GOT3 (cell line): Measurements from ENCODE around the gene TBC1D5.
"Not testable (repeated sequence)": the region's sequence is repeated elsewhere in the genome, so short reads cannot be mapped to it uniquely, and the experiment has no call there.

Experiments used
- DNase-seq: peaks from one replicate; lab custom pipeline; 2025; ENCODE audit warnings: mixed read lengths; lab: John Stamatoyannopoulos, UW

Gene TBC1D5

DNA sequence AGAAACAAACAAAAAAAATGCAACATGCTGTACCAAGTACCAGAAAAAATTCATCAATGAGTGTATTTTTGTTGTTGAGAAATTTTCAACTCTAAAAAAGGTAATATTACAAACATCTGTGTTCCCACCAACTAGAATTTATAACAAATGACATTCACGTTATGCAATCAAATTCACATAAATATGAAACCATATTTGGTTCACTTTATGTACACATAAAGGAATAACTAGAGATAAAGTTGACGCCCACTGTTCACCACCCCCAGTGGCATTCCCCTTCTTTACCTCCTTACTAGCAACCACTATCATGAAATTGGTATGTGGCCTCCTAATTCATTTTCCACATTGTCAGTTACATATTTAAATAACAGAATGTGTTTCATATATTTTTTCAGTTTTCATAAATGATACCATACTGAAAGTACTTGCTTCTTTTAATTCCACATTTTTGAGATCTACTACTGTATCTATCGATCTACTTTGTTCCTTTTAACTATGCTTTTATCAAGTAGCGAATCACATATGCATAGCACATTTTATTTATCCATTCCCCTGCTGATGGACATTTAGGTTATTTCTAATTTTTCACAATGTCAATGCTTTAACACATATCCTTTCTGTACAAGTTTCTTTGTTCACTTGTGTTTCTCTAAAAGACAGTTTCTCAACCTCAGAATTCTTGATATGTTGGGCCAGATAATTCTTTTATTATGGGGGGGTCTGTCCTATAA is 34.5 kb downstream of the TBC1D5 start:
- no peak for DNase-seq

DNA sequence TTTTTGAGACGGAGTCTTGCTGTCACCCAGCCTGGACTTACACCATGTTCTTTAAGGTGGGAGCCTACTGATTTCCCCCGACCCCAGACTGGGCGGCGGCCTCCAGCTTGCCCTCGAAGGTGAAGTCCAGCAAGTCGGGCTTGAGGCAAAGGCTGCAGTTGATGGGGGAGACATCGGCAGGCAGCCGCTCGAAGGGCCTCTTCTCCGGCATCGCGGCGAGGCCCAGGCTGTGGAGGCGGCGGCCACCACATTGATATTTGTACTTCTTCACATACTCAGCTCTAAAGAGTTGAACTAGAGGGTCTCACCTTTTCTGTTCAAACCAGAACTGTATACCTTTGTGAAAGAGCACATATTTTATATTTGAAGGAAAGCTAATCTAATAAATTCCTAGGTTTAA is 36.4 kb downstream of the TBC1D5 start:
- not testable (repeated sequence) for DNase-seq

DNA sequence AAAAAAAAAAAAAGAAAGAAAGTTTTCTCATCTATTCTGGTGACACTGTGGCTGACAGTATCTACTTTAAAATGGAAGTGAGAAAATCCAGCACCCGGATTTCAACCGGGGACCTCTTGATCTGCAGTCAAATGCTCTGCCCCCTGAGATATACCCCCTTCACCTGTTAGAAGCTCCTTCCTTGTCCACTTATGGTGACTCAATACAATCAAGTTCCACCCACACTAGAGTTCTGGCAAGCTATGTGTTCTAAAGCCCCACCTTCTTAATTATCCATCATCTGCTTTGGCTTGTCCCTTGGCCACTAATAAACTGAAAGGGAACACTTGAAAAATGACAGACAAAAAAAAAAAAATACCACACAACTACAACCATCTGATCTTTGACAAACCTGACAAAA is 42.6 kb downstream of the TBC1D5 start:
- DNase-seq = not testable (repeated sequence)

DNA sequence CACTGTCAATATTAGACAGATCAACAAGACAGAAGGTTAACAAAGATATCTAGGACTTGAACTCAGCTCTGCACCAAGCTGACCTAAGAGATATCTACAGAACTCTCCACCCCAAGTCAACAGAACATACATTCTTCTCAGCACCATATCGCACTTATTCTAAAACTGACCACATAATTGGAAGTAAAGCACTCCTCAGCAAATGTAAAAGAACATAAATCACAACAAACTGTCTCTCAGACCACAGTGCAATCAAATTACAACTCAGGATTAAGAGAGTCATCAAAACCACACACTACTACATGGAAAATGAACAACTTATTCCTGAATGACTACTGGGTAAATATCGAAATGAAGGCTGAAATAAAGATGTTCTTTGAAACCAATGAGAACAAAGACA is 46.8 kb downstream of the TBC1D5 start:
- DNase-seq = not testable (repeated sequence)

DNA sequence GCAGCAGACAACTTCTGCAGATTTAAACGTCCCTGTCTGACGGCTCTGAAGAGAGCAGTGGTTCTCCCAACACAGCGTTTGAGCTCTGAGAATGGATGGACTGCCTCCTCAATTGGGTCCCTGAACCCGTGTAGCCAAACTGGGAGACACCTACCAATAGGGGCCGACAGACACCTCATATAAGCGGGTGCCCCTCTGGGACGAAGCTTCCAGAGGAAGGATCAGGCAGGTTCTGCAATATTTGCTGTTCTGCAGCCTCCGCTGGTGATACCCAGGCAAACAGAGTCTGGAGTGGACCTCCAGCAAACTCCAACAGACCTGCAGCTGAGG is 48.8 kb downstream of the TBC1D5 start:
- not testable (repeated sequence) for DNase-seq

DNA sequence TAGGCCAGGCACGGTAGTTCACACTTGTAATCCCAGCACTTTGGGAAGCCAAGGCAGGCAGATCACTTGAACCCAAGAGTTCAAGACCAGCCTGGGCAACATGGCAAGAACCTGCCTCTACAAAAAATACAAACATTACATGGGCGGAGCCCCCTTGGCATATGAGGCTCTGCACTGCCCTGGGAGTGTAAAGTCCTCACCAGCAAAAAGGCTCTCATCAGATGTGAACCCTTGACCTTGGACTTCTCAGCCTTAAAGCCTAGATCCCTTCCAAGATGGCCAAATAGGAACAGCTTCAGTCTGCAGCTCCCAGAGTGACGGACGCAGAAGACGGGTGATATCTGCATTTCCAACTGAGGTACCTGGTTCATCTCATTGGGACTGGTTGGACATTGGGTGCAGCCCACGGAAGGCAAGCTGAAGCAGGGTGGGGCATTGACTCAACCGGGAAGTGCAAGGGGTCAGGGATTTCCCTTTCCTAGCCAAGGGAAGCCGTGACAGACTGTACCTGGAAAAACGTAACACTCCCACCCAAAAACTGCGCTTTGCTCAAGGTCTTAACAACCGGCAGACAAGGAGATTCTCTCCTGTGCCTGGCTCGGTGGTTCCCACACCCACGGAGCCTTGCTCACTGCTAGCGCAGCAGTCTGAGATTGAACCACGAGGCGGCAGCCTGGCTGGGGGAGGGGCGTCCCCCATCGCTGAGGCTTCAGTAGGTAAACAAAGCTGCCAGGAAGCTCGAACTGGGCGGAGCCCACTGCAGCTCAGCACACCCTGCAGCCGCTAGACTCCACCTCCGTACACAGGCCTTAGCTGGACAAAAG is 49.4 kb downstream of the TBC1D5 start:
- not testable (repeated sequence) for DNase-seq

DNA sequence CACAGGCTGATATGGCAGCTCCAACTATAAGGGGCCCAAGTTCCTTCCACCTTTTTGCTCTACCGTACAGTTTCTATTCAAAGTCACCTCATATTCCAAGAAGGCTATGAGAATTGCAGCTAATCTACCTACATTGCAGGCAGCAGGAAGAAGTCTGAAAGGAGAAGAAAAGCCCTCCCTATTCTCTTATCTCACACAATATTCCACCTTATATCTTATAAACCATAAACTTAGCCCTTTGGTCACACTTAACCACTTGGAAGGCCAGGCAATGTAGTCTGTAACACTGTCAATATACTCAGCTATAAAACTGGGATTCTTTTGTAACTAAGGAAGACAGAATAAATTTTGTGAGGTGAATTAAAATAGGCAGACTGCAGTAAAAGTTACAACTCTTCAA is 54.9 kb downstream of the TBC1D5 start:
- DNase-seq = no peak

DNA sequence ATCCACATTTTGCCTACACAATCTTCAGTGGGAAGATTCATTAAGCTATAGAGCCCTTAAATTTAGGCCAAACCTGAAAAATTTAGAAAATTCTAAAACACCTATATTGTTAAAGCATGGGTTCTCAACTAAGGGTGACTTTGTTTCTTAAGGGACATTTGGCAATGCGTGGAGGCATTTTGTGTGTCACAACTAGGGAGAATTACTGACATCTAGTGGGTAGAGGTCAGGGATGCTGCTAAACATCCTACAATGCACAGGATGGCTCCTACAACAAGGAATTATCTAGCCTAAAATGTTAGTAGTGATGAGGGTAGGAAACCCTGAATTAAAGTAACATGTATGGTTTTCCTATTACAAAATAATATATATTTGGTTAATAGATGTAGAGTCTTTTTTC is 55.8 kb downstream of the TBC1D5 start:
- no peak for DNase-seq

DNA sequence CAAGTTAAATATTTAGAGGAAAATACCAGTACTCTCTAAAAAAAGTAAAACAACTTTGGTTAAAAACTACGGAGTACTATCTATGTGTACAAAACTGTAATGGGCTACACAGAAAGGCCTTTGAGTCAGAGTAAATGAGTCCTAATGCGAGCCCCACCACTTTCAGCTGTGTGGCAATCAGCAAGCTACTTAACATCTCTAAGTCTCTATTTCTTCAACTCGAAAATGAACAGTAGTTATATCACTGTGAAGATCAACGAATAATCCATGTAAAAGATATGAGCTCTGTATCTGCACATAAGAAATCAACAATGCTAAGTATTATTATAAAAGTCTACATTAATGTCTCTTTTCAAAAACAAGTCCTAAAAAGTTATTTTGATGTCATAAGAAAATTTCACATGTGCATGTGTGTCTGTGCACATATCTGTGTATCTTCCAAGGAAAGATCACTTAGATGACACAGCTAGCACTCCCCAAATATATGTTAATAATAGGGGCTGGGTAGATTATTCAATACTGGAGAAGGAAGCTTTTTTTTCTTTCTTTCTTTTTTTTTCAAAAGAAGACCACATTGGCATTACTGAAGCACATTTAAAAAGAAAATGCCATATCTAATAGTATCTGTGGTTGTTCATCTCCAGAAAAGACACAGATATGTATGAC is 58.8 kb downstream of the TBC1D5 start:
- DNase-seq = no peak

DNA sequence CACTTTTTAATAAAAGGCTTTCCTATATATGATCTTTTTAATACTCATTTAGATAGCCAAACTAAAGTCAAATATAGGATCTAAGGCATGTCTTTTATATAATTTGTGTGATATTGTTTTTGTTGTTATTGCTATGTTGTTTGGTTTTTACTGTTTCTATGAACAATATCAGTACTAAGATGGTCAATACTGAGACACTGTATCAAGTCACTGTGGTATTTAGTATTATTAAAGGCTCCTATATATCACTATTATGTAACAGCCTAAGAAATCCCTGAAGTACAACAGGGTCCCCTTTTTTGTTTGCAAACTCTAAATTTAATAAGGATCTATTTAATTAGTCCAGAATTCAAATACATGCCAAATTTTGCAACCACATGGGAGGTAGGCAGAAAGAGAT is 61.9 kb downstream of the TBC1D5 start:
- no peak for DNase-seq

DNA sequence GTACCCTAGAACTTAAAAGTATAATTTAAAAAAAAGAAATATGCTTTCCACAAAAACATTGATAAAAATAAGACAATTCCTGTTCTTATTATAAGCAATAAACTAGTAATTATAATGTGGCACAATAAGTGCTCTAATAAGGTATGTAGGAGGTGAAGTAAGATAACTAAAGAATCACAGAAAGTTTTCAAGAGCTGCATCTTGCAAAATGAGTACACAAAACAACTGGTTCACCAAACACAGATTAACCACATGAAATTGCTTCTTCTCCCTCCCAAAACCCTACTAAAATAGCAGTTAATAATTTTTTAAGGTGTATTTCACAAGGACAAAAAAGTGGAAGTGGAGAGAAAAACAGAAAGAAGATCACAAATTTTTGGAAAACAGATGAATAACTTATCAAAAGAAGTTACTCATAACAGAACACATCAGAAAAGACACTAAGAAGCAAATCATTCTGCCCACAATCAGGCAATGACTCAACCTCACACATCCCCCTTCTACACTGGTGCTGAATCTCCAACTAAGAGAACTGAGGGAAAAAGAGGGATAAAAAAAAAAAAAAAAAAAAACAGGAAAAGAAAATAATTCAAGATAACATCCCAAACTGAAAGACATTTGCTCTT is 64.2 kb downstream of the TBC1D5 start:
- no peak for DNase-seq

DNA sequence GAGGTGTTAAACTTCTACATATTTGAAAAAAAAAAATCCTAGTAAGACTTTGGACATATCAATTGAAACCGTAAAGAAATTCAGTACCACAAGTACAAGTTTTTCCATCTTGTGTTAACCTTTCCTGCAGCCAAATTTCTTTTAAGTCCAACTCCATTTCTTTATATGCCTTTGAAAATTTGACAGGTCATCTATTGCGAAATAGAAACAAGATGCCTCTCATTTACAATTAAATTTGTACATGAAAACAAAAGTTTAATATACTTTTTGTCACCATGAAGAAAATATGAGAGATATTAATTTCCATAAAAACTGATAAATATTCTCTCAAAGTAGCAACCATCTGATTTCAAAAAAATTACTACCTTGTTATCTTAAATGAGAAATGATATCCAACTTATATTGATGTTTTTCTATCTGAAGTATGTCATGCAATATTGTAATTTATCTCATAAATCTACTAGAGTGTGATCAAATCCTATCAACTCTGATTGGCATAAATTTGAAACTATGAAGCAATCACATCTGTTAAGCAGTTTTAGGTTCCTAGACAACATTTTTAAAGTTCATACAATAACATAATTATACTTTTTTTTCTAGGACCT is 68.2 kb downstream of the TBC1D5 start:
- DNase-seq = no peak

DNA sequence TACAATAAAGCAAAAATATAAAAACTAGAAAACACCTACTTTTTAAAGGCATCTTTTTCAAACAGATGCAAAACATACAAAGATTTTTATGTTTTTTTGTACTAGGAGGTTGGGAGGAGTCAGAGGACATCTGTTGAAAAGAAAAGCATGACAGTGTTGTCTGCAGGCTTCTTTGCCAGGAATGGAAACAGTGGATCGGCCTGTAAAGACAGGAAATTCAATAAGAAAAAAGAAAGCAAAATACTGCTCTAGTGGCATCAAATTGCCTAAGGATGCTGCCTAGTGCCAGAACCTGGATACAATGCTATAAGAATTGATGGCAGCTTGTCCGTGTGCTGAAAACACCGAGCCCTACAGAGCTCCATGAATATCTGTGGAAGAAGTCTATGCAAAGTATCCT is 69.9 kb downstream of the TBC1D5 start:
- DNase-seq = no peak

DNA sequence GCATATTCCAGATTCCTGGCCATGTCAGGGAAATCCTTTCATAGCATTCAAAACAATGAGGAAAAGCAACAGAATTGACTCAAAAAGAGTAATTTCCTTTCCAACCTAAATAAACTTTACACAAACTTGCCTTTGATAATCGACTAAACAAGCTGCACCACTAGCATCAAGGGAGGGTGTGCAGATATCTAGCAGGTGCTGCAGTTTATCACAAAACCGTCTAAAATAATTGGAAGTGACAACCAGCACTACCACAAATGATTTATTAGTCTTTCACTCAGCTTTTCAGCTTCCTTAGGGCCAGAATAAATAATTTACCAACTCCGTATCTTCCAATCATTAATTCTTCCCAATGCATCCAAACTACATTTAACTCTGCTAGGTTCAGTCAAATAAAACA is 71.7 kb downstream of the TBC1D5 start:
- DNase-seq = no peak

DNA sequence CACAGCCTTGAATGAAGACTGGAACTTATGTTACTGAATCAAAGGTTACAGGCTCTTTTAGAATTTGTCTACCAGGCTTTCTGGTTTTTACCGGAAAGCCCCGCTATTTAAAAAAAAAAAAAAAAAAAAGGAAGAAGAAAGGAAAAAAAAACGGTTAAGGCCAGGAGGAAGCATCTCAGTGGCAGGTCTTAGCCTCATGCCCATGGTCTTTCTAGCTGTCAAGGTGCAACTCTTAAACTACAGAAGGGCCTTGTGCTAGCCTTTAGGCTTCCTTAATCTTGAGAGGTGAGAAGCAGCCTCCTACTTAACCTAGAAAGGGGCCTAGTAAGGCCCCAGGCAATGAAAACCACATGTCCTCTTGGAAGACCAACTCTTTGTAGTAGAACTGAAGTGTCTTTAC is 77.5 kb downstream of the TBC1D5 start:
- DNase-seq = no peak

DNA sequence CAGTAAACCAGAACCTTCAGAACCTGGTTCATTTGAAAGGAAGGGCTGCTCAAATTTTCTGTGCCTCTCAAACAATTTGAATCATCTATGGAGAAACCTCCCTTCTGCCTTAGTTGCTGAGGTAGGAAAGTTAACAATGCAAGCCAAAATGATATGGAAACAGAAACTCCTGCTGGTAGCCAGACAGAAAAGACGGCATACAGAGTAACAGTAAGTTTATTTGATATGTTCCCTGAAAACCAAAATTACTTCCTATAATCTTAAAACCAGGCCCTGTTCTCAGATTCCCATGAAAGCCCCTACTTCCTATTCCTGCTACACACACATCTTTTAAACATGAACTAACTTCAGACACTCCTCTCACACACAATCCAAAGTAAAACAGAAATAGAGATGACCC is 86.2 kb downstream of the TBC1D5 start:
- no peak for DNase-seq

DNA sequence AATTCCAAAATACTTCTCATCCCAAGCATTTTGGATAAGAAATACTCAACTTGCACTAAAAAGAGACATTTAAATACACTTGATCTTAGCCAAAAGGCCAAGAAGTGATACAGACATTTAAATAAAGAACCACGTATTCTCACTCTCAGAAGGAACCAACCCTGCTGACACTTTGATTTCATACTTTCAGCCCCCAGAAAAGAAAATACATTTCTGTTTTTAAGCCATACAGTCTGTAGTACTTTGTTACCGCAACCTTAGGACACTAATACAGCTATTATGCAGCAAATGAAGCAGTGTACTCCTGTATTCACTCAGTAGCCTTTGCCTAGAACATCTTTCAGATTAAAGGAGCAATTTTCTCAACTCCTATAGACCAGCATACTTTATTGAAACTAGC is 86.7 kb downstream of the TBC1D5 start:
- DNase-seq = no peak

DNA sequence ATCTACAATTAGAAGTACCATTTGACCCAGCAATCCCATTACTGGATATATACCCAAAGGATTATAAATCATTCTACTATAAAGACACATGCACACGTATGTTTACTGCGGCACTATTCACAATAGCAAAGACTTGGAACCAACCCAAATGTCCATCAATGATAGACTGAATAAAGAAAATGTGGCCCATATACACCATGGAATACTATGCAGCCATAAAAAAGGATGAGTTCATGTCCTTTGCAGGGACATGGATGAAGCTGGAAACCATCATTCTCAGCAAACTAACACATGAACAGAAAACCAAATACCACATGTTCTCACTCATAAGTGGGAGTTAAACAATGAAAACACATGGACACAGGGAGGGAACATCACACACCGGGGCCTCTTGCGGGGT is 92.7 kb downstream of the TBC1D5 start:
- DNase-seq = not testable (repeated sequence)

DNA sequence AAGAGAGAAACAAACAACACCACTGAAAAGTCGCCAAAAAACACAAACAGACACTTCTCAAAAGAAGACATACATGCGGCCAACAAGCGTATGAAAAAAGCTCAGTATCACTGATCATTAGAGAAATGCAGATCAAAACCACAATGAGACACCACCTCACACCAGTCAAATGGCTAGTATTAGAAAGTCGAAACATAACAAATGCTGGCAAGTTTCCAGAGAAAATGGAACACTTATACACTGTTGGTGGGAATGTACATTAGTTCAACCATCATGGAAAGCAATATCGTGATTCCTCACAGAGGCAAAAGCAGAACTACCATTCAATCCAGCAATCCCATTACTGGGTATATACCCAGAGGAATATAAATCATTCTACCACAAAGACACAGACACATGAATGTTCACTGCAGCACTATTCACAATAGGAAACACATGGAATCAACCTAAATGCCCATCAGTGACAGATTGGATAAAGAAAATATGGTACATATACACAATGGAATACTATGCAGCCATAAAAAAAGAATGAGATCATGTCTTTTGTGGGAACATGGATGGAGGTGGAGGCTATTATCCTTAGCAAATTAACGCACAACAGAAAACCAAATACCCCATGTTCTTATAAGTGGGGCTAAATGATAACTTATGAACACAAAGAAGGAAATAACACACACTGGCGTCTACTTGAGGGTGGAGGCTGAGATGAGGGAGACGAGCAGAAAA is 93.6 kb downstream of the TBC1D5 start:
- DNase-seq = not testable (repeated sequence)

DNA sequence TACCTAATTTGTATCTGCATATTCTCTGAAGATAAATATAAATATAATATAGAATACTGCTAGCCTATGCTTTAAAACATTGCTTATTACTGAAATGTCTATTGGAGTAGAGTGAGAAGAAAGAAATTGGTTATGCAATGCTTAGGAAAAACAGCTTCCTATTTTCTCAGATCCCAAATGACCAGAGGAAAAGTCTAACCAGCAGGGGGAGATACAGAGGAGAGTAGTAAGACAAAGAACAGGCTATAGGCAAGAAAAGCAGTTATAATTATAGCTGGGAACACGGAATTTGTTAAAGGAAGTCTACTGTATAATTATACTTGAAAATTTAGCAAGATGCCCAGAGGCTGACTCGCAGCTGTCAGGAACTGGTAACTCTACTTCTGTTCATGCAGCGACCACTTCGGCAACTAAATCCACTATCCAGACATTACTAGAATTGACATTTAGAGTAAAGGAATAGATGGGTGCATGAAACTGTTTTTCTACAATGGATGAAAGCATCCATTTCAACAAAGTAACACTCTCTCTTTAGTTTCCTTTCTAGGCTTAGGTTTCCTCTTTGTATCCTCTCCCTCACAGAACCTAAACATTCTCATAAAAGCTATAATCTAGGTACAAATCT is 97.2 kb downstream of the TBC1D5 start:
- no peak for DNase-seq

DNA sequence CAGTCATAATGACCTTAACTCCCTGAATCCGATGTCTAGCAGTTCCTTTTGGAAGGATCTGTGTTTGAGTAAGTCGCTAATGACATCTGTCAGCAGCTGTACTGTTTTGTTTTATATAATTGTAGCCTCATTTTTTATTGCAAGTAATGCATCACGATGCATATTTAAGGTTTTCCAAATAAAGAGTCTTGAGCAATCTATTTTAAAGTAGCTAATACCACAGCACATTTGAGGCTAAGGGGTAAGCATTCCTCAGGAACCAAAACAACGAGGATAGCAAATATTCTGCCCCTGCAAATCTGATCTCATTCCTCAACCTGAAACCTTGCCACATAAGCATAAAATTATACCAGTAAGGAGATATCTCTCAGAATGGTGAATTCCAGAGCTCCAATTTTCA is 98.7 kb downstream of the TBC1D5 start:
- DNase-seq = no peak
